Breast epithelium (tissue), 4 donors: ENCODE data around the gene FBXO27. TPM values are rescaled to one million over a fixed set of nuclear protein-coding genes. Genes with fewer than 3 reads are reported as not detected.

Experiments
- DNase-seq, 2 donors: peaks; one replicate each; pipeline ENCODE4 v3.0.0-alpha.2; 2019; ENCODE audit warnings: low spot score in 2 of 2
- H3K27ac ChIP-seq, 2 donors: fragments of 200-600 bp; sonication (generic) in 1 of 2; one replicate each; pipeline ENCODE4 v1.5.1; 2016 to 2019; ENCODE audit warnings: mild to moderate bottlenecking in 1 of 2
- H3K27me3 ChIP-seq, 2 donors: fragments of 200-600 bp; sonication (generic) in 1 of 2; one replicate each; pipeline versions ENCODE4 v1.5.1 to v1.6.0; 2017 to 2019; ENCODE audit warnings: control low read depth in 1 of 2, mild to moderate bottlenecking in 1 of 2
- H3K36me3 ChIP-seq: fragments of 200-600 bp; one replicate; pipeline ENCODE4 v1.5.1; 2019
- H3K4me1 ChIP-seq, 2 donors: fragments of 200-600 bp; sonication (generic); one replicate each; pipeline ENCODE4 v1.5.1; 2016 to 2019; ENCODE audit warnings: control low read depth in 1 of 2
- H3K4me3 ChIP-seq, 3 donors: fragments of 200-600 bp; sonication (generic); 1 replicate in 2 of 3; 2 replicates in 1 of 3; pipeline ENCODE4 v1.5.1; 2016 to 2019; ENCODE audit warnings: mild to moderate bottlenecking in 3 of 3, moderate library complexity in 2 of 3
- H3K9me3 ChIP-seq, 2 donors: fragments of 200-600 bp; sonication (generic) in 1 of 2; one replicate each; pipeline ENCODE4 v1.5.1; 2016 to 2019; ENCODE audit warnings: control low read depth in 1 of 2
- POLR2A ChIP-seq: fragments of 450-650 bp; IDR thresholded peaks from one replicate; pipeline ENCODE4 v1.6.1; 2016; ENCODE audit warnings: antibody characterized with exemption, mild to moderate bottlenecking, moderate library complexity
- POLR2AphosphoS5 ChIP-seq, 3 donors: sonication (generic); formaldehyde crosslinking; IDR thresholded peaks; one replicate each; pipeline ENCODE4 v1.6.1; 2017; ENCODE audit warnings: antibody characterized with exemption in 3 of 3
- intact Hi-C: fragments of 100-400 bp; cut with DNase I; formaldehyde crosslinking; loops from one replicate; pipeline ENCODE4 v1.15.1; 2023; ENCODE audit warnings: low total_unique reads
- total RNA-seq, 3 donors: library from RNA; depleted of rRNA; stranded (reverse); fragments of >200 nt; gene quantifications; one replicate each; pipeline ENCODE4 v1.1.0, GENCODE V29; 2016
- TF ChIP-seq, protein P1 (sequence below), 3 donors: fragments of 450-650 bp; IDR thresholded peaks; one replicate each; pipeline ENCODE4 v1.5.1; 2016 to 2017; ENCODE audit warnings: antibody characterized with exemption in 3 of 3, mild to moderate bottlenecking in 3 of 3, moderate library complexity in 3 of 3

The FBXO27 gene
- total RNA-seq, 3 donors from 2014 or later, result 2.6 to 7.2 (median 5.1) TPM

DNA sequence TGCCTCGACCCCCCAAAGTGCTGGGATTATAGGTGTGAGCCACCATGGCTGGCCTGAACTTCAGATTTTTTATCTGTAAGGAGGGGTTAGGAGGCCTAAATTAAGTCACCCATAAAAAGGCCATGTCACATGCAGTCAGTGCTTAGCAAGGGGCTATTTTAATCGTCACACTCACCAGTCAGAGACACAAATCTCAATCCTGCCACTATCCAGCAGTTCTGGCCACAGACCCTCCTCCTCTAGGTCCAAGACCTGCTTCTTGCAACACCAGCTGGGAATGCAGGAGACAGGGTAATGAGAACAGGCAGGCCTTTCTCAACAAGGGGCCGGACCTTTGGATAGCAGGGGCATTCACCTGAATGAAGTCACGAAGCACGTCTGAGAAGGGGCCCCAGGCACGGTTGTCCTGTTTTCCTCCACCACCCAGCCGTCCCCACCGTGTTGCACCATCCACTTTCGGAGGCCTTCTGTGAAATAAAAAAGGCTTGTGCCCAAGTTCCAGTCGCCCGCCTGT lies 1.4 kb downstream of the FBXO27 start:
- TF ChIP-seq, protein P1, sequence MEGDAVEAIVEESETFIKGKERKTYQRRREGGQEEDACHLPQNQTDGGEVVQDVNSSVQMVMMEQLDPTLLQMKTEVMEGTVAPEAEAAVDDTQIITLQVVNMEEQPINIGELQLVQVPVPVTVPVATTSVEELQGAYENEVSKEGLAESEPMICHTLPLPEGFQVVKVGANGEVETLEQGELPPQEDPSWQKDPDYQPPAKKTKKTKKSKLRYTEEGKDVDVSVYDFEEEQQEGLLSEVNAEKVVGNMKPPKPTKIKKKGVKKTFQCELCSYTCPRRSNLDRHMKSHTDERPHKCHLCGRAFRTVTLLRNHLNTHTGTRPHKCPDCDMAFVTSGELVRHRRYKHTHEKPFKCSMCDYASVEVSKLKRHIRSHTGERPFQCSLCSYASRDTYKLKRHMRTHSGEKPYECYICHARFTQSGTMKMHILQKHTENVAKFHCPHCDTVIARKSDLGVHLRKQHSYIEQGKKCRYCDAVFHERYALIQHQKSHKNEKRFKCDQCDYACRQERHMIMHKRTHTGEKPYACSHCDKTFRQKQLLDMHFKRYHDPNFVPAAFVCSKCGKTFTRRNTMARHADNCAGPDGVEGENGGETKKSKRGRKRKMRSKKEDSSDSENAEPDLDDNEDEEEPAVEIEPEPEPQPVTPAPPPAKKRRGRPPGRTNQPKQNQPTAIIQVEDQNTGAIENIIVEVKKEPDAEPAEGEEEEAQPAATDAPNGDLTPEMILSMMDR (IDR thresholded peaks at IDR 0.05), result no peak
- H3K4me3 ChIP-seq, result peak overlapping the region; percentile 48 to 79 (median 73)
- peak overlapping the region; percentile 80 to 82 for H3K27ac ChIP-seq
- no peaks in the 10 kb centered on the region for H3K9me3 ChIP-seq
- no peaks in the 10 kb centered on the region for H3K4me1 ChIP-seq
- intact Hi-C loops, result no loop called here
- no peaks in the 10 kb centered on the region for H3K36me3 ChIP-seq
- no peaks in the 10 kb centered on the region for H3K27me3 ChIP-seq
- DNase-seq, result no peak

DNA sequence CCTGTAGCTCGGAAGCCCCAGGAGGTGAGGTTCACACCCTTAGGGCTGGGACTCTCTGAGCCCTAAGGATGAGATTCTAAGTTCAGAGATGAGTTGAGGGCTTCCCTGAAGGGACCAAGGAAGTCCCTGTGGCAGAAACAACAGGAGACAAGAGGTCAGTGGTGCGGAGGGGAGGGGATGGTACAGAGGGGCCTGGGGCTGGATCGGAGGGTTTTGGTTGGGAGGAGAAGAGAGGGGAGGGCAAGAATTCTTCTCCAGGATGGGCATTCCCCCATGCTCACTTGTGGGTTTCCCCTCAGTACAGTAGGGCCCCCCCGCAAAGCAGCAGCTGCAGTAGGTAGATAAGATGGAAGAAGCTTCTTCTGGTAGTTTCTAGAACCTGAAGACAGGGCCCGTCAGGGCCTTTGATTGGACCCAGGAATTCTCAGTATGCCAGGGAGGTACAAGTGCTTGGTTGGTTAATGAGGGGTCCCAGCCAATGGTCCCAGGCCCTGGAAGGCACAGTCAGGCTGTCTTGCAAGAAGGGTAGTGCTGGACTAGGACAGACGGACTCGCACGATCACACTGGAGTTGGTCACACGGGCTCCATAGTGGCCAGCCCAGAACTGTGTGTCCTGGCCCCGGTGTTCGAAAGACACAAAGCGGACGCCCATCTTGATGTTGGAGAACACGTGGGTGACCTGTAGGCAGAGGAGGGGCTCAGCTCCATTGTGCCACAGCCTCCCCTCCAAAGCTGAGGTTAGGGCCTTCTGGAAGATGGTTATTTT lies 7.3 kb downstream of the FBXO27 start:
- no peaks in the 10 kb centered on the region for H3K27me3 ChIP-seq
- H3K4me1 ChIP-seq, result no peaks in the 10 kb centered on the region
- H3K4me3 ChIP-seq, result no peak overlapping the region
- no peak for DNase-seq
- H3K27ac ChIP-seq, result no peak overlapping the region
- no peaks in the 10 kb centered on the region for H3K36me3 ChIP-seq
- TF ChIP-seq POLR2AphosphoS5 (IDR thresholded peaks at IDR 0.05) (no peak), POLR2A (no peak)
- TF ChIP-seq, protein P1 (IDR thresholded peaks at IDR 0.05), result no peak
- intact Hi-C loops, result no loop called here
- no peaks in the 10 kb centered on the region for H3K9me3 ChIP-seq

DNA sequence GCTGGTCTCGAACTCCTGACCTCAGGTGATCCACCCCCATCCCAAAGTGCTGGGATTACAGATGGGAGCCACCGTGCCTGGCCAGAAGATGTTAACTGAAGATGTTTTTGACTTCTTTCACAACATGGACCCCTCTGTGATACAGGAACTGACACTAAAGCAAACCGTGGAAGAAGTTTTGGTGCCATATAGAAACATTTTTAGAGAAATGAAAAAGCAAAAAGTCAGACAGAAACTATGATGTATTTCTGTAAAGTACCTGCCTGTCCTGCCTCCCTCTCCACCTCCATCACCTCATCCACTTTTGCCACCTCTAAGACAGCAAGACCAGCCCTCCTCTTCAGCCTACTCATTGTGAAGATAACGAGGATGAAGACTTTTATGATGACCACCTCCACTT lies 11.3 kb downstream of the FBXO27 start:
- H3K27ac ChIP-seq, result no peak overlapping the region
- intact Hi-C loops, result no loop called here
- H3K27me3 ChIP-seq, result no peaks in the 10 kb centered on the region
- no peak for DNase-seq
- TF ChIP-seq POLR2AphosphoS5 (IDR thresholded peaks at IDR 0.05) (no peak), POLR2A (no peak)
- TF ChIP-seq, protein P1 (IDR thresholded peaks at IDR 0.05), result no peak
- H3K36me3 ChIP-seq, result no peaks in the 10 kb centered on the region
- H3K4me1 ChIP-seq, result no peaks in the 10 kb centered on the region
- H3K4me3 ChIP-seq, result no peak overlapping the region
- H3K9me3 ChIP-seq, result no peaks in the 10 kb centered on the region

DNA sequence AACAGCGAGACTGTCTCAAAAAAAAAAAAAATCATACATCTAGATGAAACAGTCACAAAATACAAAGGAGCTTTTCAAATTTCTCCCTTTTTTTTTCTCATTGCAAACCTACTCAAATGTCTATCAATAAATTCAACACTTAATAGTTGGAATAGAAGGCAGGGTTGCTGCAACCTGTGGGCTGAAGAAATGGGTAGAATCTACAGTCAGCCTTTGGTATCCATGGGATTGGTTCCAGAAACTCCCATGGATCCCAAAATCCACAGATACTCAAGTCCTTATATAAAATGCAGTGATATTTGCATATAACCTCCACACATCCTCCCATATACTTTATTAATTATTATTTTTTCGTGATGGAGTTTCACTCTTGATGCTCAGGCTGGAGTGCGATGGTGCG lies 14.7 kb downstream of the FBXO27 start:
- intact Hi-C loops, result no loop called here
- no peak overlapping the region for H3K4me3 ChIP-seq
- H3K27ac ChIP-seq, result no peak overlapping the region
- H3K27me3 ChIP-seq, result no peaks in the 10 kb centered on the region
- H3K36me3 ChIP-seq, result no peaks in the 10 kb centered on the region
- no peak for DNase-seq
- H3K9me3 ChIP-seq, result no peaks in the 10 kb centered on the region
- no peak for TF ChIP-seq POLR2AphosphoS5 (IDR thresholded peaks at IDR 0.05)
- no peak for TF ChIP-seq POLR2A
- TF ChIP-seq, protein P1 (IDR thresholded peaks at IDR 0.05), result no peak
- no peaks in the 10 kb centered on the region for H3K4me1 ChIP-seq

DNA sequence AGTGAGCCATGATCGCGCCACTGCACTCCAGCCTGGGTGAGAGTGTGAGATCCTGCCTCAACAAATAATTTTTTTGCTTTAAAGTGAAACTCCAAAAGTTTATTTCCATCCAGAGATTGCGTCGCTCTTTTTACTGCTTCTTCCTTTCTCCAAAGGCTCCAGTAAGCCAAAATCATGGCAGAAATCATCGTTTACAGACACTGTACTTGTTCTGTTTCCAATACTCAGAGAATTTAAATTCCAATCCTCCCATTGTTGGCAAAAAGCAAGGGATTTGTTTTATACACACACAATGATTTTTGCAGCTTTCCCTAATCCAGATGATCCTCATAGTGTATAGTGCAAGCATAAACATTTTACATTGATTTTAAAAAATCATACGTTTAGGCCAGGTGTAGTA lies 15.3 kb downstream of the FBXO27 start:
- Histone ChIP-seq H3K4me3 (no peak overlapping the region), H3K27me3 (no peaks in the 10 kb centered on the region), H3K4me1 (no peaks in the 10 kb centered on the region), H3K9me3 (no peaks in the 10 kb centered on the region), H3K27ac (no peak overlapping the region), H3K36me3 (no peaks in the 10 kb centered on the region)
- intact Hi-C loops, result no loop called here
- no peak for DNase-seq
- TF ChIP-seq POLR2AphosphoS5 (IDR thresholded peaks at IDR 0.05) (no peak), POLR2A (no peak)
- TF ChIP-seq, protein P1 (IDR thresholded peaks at IDR 0.05), result no peak
